K562 (cell line): ENCODE measurements around the gene DCUN1D1. TPM values are rescaled to one million over a fixed set of nuclear protein-coding genes. Genes with fewer than 3 reads are reported as not detected.
A peak's percentile ranks its signal among the peaks of the same experiment; 100 is the strongest.

Experiments
- ARNT ChIP-seq, 2 experiments: fragments of 450-650 bp; IDR thresholded peaks; 2 replicates each; pipeline ENCODE4 v1.6.1; 2016; ENCODE audit warnings: mild to moderate bottlenecking in 1 of 2
- ASH1L ChIP-seq: fragments of 450-650 bp; IDR thresholded peaks from 2 replicates; pipeline ENCODE4 v1.6.1; 2018; ENCODE audit warnings: borderline replicate concordance, mild to moderate bottlenecking, low read depth; ENCODE audit not compliant: partially characterized antibody
- BHLHE40 ChIP-seq: IDR thresholded peaks from 2 replicates; pipeline ENCODE4 v1.6.1; 2011; ENCODE audit warnings: low read length, improper control_type of control experiment
- BRD9 ChIP-seq: fragments of 450-650 bp; IDR thresholded peaks from 2 replicates; pipeline ENCODE4 v1.6.1; 2018; ENCODE audit warnings: low read depth; ENCODE audit not compliant: partially characterized antibody
- CBX8 ChIP-seq: fragments of 200-600 bp; sonication (generic); IDR thresholded peaks from 2 replicates; pipeline ENCODE4 v1.6.1; 2012; ENCODE audit warnings: borderline replicate concordance, mixed run types, low read depth, mild to moderate bottlenecking, moderate library complexity, mixed read lengths, low read length, control low read depth, inconsistent platforms; ENCODE audit not compliant: poor library complexity, severe bottlenecking; ENCODE audit errors: extremely low read depth
- CEBPZ ChIP-seq: fragments of 150-350 bp; IDR thresholded peaks from 2 replicates; pipeline ENCODE4 v1.6.1; 2014; ENCODE audit warnings: low read depth, mild to moderate bottlenecking, low read length, borderline replicate concordance
- CHD1 ChIP-seq: fragments of 200-600 bp; sonication (generic); IDR thresholded peaks from one replicate; pipeline ENCODE4 v1.6.1; 2012; ENCODE audit warnings: mild to moderate bottlenecking, moderate library complexity, low read length, inconsistent platforms
- DACH1 ChIP-seq: fragments of 450-650 bp; IDR thresholded peaks from 2 replicates; pipeline ENCODE4 v1.6.1; 2018; ENCODE audit not compliant: partially characterized antibody
- DNMT1 ChIP-seq: fragments of 450-650 bp; IDR thresholded peaks from 2 replicates; pipeline ENCODE4 v1.6.1; 2016; ENCODE audit warnings: antibody characterized with exemption, mild to moderate bottlenecking
- HDGF ChIP-seq: fragments of 450-650 bp; IDR thresholded peaks from 2 replicates; pipeline ENCODE4 v1.6.1; 2016
- IRF9 ChIP-seq: fragments of 450-650 bp; IDR thresholded peaks from 2 replicates; pipeline ENCODE4 v1.6.1; 2016; ENCODE audit warnings: missing biosample characterization, missing genetic modification characterization
- MYBL2 ChIP-seq, 2 experiments: fragments of 450-650 bp in 1 of 2; sonication (generic) in 1 of 2; formaldehyde crosslinking in 1 of 2; IDR thresholded peaks; 2 replicates each; pipeline versions ENCODE4 v1.6.1 to v1.8.1; 2017 to 2022; ENCODE audit warnings: borderline replicate concordance in 1 of 2, inconsistent platforms in 1 of 2, low read depth in 1 of 2, mild to moderate bottlenecking in 1 of 2, missing genetic modification reagents in 1 of 2, moderate library complexity in 1 of 2
- NRF1 ChIP-seq, 2 experiments: fragments of 450-650 bp; IDR thresholded peaks in 1 of 2; conservative IDR thresholded peaks in 1 of 2; 2 replicates each; pipeline ENCODE4 v1.6.1; 2014; ENCODE audit warnings: mild to moderate bottlenecking in 2 of 2
- RBM39 ChIP-seq: fragments of 200-400 bp; formaldehyde crosslinking; optimal IDR thresholded peaks from 2 replicates; pipeline ENCODE3; 2018; ENCODE audit warnings: low read depth, low read length
- TRIM28 ChIP-seq: fragments of 450-650 bp; IDR thresholded peaks from 2 replicates; pipeline ENCODE4 v1.6.1; 2017
- XRCC3 ChIP-seq: fragments of 450-650 bp; IDR thresholded peaks from 2 replicates; pipeline ENCODE4 v1.6.1; 2017; ENCODE audit warnings: mild to moderate bottlenecking, moderate library complexity
- ZNF23 ChIP-seq: fragments of 250-450 bp; sonication (Bioruptor Pico); IDR thresholded peaks from 2 replicates; pipeline ENCODE4 v1.4.0; 2020; ENCODE audit warnings: mild to moderate bottlenecking
- ZNF609 ChIP-seq: sonication (generic); formaldehyde crosslinking; IDR thresholded peaks from 2 replicates; pipeline ENCODE4 v1.8.1; 2023; ENCODE audit warnings: missing genetic modification reagents, mild to moderate bottlenecking, borderline replicate concordance
- polyA plus RNA-seq, 8 experiments: library from polyadenylated mRNA; depleted of rRNA in 4 of 8; stranded (reverse) in 5 of 8; unstranded in 3 of 8; fragments of >200 nt; fragmentation: Nextera tagmentation in 2 of 8; fragmentation: Illumina TruSeq in 1 of 8; extraction: Ambion mirVana in 2 of 8; extraction: Trizol in 1 of 8; gene quantifications; 2 replicates each; pipeline versions ENCODE4 v1.2.1 to v1.2.3, GENCODE V29; 2011 to 2014; ENCODE audit warnings: inconsistent platforms in 1 of 8, missing spikeins in 1 of 8
- total RNA-seq, 7 experiments: library from RNA; depleted of rRNA in 6 of 7; stranded (reverse); fragments of >200 nt in 6 of 7; fragmentation: Illumina TruSeq in 2 of 7; extraction: Trizol in 2 of 7; gene quantifications; 2 replicates each; pipeline versions ENCODE4 v1.2.1 to v1.2.3, GENCODE V29; 2011 to 2021; ENCODE audit warnings: low replicate concordance in 1 of 7

DCUN1D1 gene
- total and polyA plus RNA-seq, 9 of the 15 experiments (the other 6 are each of a cell fraction or from before 2014, with no cell fraction given) = 11.4 to 46.8 (median 28.2) TPM

- TF ChIP-seq ZNF609 (CRISPR knock-in tag) (no peak), BRD9 (peak; percentile 40), NRF1 (conservative IDR thresholded peaks at IDR 0.05 in 1 of 2, IDR thresholded peaks at IDR 0.05 in 1 of 2) (no peak), DACH1 (no peak), CEBPZ (no peak), ARNT (IDR thresholded peaks at IDR 0.05) (no peak), ZNF23 (CRISPR knock-in tag) (no peak), HDGF (no peak), IRF9 (tag) (peak; percentile 60; the same call in 1 of the 2 replicates), ASH1L (no peak), CHD1 (no peak), XRCC3 (no peak), MYBL2 (IDR thresholded peaks at IDR 0.05; ENCODE audit: low read depth) (no peak), MYBL2 (CRISPR knock-in tag; IDR thresholded peaks at IDR 0.05; ENCODE audit: borderline replicate concordance) (no peak), DNMT1 (no peak), TRIM28 (no peak), CBX8 (no peak), BHLHE40 (no peak), RBM39 (no peak)
Measured at GRCh38 chr3:182921665-182922355, 58.5 kb downstream of the DCUN1D1 start (continued).
